ENCODE measurements around the gene GNPTG. TPM values are rescaled to one million over a fixed set of nuclear protein-coding genes. Genes with fewer than 3 reads are reported as not detected.

Gene GNPTG
- polyA plus RNA-seq, 3 donors = 49.2 to 76.7 (median 65.5) TPM

GRCh38 chr16:1356061-1356900 is 4.5 kb downstream of the GNPTG start:
- DNase-seq (ENCODE audit: extremely low read depth in 1 of 11, low read depth in 9 of 11, low spot score in 4 of 11) = no peak

DNA sequence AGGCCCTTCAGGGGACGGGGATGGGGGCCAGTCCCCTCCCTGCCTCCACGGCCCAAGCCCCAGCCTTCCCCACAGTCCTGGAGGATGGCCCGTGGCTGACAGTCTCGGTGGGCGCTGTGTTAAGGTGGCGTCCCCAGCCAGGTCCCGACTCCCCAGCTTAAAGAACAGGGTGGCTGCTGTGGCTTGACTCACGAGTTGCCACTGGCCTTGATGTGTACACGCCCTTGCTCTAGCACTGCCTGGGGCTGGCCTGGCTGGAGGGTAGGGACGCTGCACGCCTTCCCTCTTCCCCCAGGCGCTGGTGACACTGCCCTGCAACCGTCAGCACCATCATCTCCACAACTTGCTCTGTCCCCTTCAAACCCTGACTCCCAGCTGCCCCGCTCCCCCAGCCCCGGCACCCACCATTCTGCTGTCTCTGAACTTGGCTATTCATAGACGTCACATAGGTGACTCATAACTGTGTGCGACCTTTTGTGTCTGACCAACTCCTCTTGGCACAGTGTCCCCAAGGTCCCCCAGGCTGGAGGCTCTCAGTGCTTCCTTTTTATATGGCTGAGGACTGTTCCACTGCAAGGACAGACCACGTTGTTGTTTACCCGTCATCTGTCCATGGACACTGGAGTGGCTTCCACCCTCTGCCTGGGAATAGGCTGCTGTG is 6.3 kb downstream of the GNPTG start:
- no peak for DNase-seq (ENCODE audit: extremely low read depth in 1 of 11, low read depth in 9 of 11, low spot score in 4 of 11)

GRCh38 chr16:1361685-1362360 is 10.1 kb downstream of the GNPTG start:
- DNase-seq (ENCODE audit: extremely low read depth in 1 of 11, low read depth in 9 of 11, low spot score in 4 of 11) = no peak

DNA sequence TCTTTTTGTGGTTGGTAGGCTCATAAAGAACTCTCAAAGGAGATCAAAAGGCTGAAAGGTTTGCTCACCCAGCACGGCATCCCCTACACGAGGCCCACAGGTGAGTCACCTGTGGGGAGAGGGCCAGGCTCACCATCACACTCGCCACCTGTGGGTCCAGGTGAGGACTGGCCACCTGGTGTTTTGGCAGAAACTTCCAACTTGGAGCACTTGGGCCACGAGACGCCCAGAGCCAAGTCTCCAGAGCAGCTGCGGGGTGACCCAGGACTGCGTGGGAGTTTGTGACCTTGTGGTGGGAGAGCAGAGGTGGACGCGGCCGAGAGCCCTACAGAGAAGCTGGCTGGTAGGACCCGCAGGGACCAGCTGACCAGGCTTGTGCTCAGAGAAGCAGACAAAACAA is 11.1 kb downstream of the GNPTG start:
- no peak for DNase-seq (ENCODE audit: extremely low read depth in 1 of 11, low read depth in 9 of 11, low spot score in 4 of 11)

GRCh38 chr16:1363501-1364041 is 11.8 kb downstream of the GNPTG start:
- no peak for DNase-seq (ENCODE audit: extremely low read depth in 1 of 11, low read depth in 9 of 11, low spot score in 4 of 11)

DNA sequence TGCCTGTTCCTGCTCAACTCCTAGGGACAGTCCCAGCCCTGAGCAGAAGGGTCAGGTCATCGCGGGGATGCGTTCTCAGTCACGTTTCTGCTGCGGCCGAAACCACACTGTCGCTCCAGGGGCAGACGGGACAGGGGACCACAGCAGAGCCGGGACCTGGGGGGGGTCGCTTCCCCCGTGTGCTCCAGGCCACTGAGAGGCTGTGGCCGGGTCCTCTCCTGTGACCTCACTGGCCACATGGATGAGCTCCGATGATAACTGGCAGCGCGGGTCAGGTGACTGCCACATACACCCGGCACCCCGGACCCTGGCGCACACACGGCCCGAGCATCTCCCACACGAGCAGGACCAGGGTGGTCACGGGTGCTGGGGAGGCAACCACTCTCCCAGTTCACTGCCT is 12.8 kb downstream of the GNPTG start:
- DNase-seq (ENCODE audit: extremely low read depth in 1 of 11, low read depth in 9 of 11, low spot score in 4 of 11) = no peak

- no peak for DNase-seq (ENCODE audit: extremely low read depth in 1 of 11, low read depth in 9 of 11, low spot score in 4 of 11)
Observed at GRCh38 chr16:1366060-1366711, 14.5 kb downstream of the GNPTG start.

DNA sequence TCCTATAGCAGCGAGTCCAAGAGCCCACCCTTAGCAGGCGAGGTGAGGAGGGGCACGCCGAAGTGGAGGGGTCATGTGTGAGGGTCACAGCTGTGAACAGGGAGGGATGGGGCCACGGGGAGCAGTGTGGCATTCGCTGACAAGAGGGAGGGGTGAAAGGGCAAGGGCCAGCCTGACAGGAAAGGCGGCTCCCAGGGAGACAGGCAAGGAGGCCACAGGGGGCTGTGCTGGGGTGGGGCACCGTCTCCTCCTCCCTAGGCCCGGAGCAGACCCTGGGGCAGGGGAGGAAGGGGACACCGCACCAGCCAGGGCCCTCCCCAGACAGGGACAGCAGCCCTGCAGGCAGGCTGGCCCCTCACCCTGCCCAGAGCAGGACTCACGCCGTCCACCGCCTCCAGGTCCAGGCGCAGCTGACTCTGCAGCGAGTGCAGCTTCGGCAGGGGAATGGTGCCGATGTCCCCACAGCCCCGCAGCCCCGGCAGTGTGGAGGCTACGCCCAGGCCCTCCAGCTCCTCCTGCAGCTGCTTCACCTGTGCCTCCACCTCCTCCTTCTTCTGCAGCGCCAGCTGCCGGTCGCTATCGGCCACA is 15.1 kb downstream of the GNPTG start:
- no peak for DNase-seq (ENCODE audit: extremely low read depth in 1 of 11, low read depth in 9 of 11, low spot score in 4 of 11)

- no peak for DNase-seq (ENCODE audit: extremely low read depth in 1 of 11, low read depth in 9 of 11, low spot score in 4 of 11)
Observed at GRCh38 chr16:1367486-1368174, 15.9 kb downstream of the GNPTG start.

DNA sequence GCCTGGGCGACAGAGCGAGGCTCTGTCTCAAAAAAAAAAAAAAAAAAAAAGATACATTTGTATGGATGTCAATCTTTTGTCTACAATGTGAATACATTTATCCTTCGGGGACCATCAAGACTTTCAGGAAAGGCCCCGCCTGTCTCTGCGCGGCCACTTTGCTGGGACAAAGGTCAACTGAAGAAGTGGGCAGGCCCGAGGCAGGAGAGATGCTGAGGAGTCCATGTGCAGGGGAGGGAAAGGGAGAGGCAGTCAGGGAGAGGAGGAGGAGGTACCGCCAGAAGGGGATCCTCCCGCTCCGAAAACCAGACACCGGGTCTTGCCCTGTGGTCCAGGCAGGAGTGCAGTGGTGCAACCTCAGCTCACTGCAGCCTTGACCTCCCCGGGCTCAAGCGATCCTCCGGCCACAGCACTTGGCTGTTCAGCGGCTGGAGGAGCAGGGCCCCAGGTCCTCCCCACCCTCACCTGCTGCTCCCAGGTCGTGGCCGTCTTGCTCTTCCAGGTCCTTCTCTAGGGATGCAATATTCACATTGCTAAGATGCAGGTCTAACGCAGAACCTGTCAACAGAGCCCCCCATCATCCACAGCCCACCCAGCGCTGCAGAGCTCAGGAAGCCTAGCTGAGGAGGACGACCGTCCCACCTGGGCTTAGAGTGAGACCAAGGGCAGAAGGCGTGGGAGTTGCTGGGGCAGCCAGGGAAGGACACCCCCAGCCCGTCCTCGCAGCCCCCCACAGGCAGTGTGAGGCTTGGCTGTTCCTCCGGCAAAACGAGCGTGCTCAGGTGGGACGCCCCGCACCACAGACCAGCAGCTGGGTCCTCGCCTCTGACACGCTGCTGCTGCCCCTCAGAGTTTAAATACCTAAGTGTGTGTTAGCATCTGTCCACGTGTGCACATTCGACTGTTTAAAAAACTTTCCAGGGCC is 19.6 kb downstream of the GNPTG start:
- no peak for DNase-seq (ENCODE audit: extremely low read depth in 1 of 11, low read depth in 9 of 11, low spot score in 4 of 11)

DNA sequence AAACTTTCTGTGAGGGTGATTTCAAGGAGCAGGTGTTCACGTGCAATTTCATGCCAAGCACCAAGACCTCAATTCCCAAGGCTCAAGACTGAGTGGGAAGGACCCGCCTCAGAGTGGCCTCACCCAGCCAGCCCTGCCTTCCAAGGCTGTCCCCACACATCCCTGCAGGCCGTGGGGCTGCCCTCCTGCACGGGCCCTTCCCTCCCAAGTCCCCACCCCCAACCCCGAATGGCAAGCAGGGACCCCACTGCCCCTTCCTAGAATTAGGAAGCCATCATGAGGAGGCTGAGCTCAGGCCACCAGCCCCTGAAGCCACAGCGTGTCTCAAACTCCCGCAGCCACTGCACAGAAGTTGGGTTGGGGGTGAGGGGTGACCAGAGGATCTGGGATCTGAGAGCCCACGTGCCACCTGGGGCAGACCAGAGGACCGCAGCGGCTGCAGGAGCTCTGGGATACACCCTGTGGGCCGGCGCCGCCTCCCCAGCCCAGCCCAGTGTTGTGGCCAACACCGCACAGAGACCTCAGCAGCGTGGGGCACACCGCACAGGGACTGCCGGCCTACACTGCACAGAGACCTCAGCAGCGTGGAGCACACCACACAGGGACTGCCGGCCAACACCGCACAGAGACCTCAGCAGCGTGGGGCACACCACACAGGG is 20.7 kb downstream of the GNPTG start:
- DNase-seq (ENCODE audit: extremely low read depth in 1 of 11, low read depth in 9 of 11, low spot score in 4 of 11) = no peak

DNA sequence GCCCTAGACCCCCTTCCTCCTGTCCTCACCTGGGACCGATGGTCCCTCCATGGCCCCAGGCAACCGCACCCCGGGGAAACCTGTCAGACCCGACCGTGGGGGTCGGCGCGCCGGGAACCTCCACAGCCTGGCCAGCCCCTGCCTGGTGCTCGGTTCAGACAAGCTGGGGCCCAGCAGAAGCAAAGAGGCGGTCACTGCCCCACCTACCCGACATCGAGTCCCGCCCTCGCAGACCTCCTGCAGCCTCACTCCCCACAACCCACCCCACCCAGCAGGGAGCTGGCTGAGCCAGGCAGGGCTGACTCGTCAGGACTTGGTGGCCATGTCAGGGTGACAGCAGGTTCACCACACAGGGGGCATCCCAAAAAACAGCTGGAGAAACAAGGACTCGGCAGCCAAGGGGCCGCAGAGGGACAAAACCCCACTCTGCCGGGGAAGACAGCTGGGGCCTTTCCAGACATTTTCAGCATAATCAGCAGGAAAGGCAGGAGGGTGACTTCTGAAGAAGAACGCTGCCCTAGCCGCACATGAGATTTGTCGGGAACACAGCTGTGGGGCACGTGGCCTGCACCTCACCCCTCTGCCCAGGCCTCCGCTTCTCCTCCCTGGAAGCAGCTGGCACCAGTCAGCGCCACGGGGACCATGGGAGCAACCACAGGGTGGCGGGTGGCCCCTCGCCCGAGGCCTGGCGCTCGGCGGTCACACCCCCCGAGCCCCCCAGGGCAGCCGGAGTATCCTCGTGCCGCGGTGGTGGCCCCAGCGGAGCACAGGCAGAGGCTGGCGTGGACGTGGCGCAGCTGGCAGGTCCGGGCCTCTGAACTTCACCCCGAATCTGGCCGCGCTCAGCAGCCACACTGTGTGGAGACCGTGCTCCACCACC is 22.9 kb downstream of the GNPTG start:
- DNase-seq (ENCODE audit: extremely low read depth in 1 of 11, low read depth in 9 of 11, low spot score in 4 of 11) = no peak

DNA sequence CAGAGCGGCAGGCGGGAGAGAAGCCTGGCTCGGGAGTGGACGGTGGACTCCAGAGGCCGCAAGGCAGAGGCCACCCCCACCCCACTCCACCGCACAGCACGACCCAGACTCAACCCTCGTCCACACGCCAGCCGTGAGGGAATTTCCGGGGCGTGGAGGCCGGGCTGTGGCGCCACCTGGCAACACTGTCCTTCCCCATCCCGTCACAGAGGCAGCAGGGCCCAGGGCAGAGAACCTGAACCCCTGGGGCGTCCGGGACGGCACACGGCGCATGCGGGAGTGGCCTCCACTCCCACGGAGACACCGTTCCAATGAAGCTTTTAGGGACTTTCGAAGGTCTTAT is 23.5 kb downstream of the GNPTG start:
- DNase-seq (ENCODE audit: extremely low read depth in 1 of 11, low read depth in 9 of 11, low spot score in 4 of 11) = no peak

GRCh38 chr16:1375741-1376410 is 24.1 kb downstream of the GNPTG start:
- no peak for DNase-seq (ENCODE audit: extremely low read depth in 1 of 11, low read depth in 9 of 11, low spot score in 4 of 11)

- no peak for DNase-seq (ENCODE audit: extremely low read depth in 1 of 11, low read depth in 9 of 11, low spot score in 4 of 11)
Observed at GRCh38 chr16:1377406-1378010, 25.8 kb downstream of the GNPTG start.
